NCI-H128 (cell line): ENCODE data around the gene NTRK1.

Experiments
- DNase-seq: peaks from one replicate; lab custom pipeline; 2025; ENCODE audit not compliant: unreplicated experiment; lab: John Stamatoyannopoulos, UW

The NTRK1 gene

DNA sequence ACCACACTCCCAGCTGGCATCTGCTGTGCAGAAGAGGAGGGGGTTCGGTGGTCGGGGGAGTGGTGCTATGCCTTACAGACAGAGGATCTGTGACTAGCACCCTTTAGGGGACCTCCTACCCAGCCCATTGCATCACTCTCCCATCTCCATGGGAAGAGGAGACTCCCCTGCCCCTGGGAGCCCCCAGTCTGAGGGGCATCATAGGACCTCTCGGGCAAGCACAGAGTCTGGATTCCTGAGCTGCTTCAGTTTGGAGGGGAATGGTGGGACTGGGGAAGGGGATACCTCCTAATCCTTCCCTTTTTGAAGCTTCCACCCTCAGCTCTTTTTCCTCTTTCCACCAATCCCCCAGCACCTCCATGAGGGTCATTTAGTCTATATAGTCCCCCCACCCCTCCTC, 3.1 kb upstream of the NTRK1 start:
- no peak for DNase-seq

DNA sequence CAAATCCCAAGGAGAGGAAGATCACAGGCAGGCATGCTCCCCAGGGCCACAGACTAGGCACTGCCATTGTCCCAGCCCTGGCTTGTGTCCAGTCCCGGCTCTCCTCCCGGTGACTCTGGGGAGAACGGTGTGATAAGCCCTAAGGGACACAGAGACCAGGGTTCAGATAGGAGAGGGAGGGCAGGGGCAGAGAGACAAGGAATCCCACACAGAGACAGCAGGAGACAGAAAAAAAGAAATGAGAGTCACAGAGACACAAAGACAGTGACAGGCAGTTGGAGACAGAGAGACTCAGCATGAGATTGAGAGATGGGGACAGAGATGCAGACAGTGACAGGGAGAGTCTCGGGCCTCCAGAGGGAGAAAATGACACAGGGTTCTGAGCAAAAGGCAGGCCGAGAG, 2.1 kb upstream of the NTRK1 start:
- no peak for DNase-seq

DNA sequence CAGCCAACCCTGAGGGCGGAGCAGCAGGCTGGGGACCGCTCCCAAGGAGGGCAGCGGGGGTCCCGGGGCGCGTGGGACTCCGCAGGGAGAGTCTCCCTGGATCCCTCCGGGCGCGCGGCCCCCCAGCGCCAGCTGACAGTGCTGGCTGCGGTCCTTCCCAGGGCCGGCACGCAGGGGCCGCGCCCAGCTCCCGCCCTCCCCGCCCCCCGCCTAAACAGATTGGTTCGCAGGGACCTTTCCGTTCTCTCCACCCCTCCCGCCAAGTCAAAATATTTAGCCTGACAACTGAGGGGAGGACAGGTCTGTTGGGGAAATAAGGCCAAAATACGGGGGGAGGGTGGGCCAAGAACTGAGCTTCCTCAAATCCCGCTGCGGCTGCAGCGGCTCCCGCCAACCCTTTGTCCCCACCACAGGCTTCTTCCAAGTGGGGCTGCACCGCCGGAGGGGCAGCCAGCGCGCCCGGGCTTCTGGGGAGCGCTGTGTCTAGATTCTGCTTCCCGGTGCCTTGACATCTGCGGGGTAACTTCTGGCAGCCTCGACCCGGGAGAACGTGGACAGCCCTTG, 1.6 kb upstream of the NTRK1 start, which contains the start of gene INSRR:
TSS of gene INSRR (minus strand) at position 159 of the 564 bp plus-strand sequence. CDS start 496 bp downstream, outside the sequence.
- no peak for DNase-seq

DNA sequence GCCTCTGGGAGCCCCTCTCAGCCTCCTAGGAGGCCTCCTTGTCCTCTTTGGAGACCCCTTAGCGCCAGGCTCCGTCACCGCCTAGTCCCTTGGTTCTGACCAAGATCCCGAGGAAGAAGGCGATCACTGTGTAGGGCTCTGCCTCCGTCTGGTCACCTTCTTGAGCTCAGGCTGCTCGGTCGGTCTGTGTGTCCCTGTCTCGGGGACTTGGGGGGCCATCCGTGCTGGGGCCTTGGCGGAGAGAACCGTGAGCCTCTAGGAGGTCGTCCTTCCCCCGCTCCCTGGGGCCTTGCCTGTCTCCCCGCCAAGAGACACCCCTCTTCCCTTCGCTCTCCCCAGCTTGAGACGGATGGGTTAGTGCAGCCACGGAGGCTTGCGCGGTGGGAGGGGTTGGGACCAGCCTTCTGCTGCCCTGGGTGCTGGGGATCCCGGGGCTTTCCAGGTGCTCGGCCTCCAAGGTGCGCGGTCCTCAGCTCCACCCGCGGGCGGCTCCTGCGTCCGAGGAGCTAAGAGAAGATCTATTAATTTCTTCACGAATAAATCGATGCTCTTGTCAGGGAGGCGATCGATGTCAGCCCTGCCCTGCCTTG, 1.0 kb upstream of the NTRK1 start:
- no peak for DNase-seq

DNA sequence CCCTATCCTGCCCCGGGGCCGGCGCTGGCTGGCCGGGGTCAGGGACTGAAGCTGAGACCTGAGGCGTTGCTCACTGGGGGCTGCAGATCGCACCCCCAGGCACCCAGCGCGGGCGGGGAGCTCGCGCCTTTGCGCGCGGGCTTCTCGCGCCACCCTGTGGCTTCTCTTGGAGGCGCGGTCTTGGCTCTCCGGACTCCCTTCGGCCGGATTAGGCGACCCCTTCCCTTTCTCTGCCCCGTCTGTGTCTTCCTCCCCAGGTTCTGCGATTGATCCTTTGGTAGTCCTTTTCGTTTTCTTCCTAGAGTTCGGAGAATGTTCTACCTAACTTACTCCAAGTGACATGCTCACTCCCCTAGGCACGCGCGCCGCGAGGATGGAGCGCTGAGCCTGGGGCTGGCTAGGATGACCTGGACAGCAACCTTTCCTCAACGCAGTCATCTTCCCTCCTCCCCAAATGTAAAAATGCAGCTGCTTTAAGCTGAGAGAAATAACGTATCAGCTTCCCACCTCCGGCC, 495 bp upstream of the NTRK1 start:
- DNase-seq, result peak; percentile 28

DNA sequence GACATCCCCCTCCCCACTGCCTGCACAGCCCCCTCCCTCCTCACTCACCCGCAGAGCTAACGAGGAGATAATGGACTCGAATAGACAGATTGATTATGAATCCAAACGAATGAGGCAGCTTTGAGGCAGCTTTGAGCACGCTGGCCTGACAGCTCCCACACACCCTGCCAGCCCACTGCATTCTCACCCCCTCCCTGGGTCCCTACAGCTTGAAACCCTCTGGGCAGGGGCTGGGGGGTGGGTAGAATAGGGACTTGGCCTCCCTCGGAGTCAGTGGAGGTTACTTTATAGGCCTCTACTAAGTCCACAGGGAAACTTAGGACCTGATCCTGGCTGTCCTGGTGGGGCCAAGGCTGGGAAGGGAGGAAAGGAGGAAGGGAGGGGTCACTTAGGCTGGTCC, 1.9 kb downstream of the NTRK1 start:
- DNase-seq, result no peak

DNA sequence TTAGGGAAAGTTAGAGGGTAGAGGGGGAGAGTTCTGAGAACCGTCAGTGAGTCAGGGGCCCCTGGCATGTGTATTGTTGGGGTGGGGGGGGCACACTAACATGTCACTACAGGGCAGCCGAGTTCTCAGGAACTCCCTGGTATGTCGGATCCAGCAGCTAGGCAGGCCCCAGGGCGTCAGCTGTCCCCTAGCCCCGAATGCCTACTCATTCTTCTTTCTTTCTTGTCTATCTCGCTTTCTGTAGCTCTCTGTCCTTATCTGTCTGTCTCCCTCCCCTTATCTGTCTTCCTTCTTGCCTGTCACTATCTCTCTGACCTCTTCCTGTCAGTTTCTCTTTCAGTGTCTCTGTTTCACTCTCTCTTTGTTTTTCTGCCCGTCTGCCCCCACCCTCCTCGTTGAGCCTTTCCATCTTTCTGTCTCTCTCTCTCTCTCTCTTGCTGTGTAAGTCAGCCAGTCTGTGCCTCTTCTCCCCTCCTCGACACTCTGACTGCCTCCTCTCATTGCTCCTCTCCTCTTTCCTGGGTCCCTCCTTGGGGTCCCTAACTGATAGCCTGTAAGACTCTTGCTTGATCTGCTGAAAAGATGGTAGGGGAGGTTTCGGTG, 2.4 kb downstream of the NTRK1 start:
- no peak for DNase-seq

DNA sequence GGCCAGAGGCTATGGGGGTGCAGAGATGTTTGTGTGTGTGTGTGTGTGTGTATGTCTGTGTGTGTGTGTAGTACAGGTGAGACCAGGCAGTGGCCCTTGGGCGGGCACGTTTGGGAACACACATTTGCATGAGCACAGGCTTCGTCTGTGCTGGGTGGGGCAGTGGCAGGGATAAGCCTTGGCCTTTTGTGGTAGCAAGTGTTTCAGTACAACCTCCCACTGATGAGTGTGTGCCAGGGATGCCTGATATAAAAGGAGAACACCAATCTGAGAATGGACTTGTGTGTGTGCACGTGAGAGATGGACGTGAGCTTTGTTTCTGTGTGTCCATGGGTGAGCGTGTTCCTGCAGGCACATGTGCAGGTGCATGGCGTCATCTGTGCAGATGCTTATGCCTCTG, 3.0 kb downstream of the NTRK1 start:
- DNase-seq, result no peak

DNA sequence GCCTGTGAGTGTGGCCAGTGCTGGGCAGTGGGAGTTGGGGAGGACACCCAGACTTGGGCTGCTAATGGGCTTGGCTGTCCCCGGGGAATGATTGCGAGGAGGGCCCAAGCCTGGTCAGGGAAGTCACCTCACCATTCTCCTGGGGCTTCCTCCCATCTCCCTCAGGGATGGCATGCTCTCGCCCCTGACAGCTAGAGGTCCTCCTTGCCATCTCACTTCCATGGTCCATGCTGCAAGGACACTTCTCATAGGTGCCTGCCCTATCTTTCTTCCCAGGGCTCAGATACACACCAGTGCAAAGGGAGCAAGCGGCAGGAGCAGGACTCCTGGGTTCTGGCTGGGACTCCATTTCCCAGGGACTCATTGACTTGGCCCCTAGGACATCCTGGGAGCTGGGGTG, 4.1 kb downstream of the NTRK1 start:
- no peak for DNase-seq

DNA sequence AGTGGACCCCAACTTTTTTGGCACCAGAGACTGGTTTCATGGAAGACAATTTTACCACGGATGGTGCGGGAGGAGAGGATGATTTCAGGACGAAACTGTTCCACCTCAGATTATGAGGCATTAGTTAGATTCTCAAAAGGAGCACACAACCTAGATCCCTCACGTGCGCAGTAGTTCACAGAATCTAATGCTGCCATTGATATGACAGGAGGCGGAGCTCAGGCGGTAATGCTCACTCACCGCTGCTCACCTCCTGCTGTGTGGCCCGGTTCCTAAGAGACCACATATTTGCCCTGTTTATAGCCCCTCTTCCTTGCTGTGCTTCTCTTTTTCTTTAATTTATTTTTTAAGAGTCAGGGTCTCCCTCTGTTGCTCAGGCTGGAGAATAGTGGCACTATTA, 4.6 kb downstream of the NTRK1 start:
- DNase-seq, result no peak

DNA sequence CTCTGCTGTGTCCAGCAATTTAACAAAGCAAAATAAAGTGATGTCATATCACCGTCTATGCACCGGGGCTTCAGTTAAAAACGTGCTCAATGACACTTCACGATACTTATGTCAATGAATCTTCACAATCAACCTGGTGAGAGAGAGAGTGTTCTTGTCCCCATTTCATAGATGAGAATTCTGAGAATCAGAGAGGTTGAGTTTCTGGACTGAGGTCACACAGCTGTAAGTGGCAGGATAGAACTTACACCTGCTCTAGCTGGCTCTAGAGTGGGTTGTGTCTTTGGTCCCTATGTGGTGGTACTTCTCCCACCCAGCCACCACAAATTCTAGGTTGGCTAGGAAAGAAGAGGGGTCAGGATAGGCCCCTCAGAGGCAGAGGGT, 5.2 kb downstream of the NTRK1 start:
- DNase-seq, result no peak

DNA sequence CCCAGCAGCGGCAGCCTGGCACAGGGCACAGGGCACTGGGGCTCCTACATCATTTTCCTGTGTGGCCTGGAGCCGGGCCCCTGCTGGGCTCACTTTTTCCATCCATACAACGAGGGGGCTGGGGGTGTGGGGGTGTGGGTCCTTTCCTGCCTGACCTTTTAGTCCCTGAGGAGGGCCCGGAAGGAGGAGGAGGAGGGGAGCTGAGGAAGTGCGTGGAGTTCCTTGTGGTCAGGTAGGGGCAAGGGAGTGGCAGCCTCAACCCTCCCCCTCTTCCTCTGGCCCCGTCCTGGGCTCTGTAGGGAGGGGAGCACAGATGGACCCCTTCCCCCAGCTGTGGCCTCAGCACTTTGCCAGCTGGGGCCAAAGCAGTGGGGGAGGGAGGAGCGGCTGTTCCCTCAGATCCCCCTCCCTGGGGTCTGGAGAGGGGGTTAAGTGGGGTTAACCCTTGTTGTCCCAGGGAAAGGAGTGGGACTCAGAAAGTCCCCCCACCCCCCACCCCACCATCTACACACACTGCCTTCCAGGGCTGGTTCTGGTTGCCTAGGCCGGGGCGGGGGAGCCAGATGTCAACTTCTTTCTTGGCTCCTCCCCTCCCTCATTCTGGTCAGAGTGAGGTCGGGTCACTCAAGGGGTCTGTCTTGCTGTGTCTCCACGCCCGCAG, 5.7 kb downstream of the NTRK1 start:
- DNase-seq, result no peak

DNA sequence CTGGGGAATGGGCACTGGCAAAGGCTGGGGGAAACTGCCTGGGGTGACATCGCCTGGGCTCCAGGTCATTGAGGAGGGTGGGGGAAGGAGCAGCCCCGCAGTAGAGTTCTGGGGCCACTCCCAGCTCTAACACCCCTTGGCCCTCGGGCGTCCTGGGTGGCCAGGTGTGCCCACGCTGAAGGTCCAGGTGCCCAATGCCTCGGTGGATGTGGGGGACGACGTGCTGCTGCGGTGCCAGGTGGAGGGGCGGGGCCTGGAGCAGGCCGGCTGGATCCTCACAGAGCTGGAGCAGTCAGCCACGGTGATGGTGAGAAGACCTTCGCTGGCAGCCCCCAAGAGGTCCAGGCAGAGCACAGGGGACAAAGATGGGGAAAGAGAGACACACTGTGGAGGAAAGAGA, 7.7 kb downstream of the NTRK1 start:
- no peak for DNase-seq

DNA sequence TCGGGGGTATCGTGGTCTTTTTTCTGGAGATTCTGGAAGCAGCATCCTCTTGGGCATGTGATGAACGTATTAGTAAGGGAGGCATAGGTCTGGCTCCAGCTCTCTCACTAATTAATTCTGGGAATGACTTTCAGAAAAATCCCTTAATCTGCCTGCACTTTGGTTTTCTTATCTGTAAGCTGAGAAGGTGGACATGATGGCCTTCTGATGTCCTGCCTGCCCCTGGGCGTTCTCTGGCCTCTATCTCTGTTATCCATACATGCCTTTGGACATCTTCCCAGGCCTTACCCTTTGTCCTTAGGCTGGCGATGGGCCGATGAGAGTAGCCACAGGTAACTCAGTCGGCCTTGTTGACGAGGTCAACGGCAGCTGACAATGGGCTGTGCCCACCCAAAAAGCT, 8.8 kb downstream of the NTRK1 start:
- DNase-seq, result no peak

DNA sequence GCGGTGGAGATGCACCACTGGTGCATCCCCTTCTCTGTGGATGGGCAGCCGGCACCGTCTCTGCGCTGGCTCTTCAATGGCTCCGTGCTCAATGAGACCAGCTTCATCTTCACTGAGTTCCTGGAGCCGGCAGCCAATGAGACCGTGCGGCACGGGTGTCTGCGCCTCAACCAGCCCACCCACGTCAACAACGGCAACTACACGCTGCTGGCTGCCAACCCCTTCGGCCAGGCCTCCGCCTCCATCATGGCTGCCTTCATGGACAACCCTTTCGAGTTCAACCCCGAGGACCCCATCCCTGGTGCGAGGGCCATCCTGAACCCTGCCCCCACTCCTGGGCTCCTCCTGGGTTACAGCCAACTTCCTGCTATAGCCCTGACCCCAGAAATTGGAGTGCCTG, 13.0 kb downstream of the NTRK1 start:
- DNase-seq, result no peak

DNA sequence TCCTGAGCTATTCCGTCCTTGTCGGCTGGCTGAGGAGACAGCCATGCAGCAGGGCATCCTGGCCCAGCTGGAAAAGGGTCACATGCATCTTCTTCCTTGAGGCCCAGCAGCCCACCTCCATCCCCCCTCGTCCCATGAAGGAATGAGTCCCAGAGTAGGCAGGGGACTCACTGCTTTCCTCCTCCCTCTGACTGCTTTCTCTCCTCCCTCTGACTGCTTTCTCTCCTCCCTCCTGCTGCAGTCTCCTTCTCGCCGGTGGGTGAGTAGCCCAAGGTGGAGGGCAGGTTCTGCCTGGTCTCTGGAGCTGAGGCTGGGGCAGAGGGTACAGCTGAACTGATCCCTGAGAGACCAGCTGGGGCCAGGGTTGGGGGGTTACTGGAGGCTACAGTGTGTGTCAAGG, 13.5 kb downstream of the NTRK1 start:
- no peak for DNase-seq

DNA sequence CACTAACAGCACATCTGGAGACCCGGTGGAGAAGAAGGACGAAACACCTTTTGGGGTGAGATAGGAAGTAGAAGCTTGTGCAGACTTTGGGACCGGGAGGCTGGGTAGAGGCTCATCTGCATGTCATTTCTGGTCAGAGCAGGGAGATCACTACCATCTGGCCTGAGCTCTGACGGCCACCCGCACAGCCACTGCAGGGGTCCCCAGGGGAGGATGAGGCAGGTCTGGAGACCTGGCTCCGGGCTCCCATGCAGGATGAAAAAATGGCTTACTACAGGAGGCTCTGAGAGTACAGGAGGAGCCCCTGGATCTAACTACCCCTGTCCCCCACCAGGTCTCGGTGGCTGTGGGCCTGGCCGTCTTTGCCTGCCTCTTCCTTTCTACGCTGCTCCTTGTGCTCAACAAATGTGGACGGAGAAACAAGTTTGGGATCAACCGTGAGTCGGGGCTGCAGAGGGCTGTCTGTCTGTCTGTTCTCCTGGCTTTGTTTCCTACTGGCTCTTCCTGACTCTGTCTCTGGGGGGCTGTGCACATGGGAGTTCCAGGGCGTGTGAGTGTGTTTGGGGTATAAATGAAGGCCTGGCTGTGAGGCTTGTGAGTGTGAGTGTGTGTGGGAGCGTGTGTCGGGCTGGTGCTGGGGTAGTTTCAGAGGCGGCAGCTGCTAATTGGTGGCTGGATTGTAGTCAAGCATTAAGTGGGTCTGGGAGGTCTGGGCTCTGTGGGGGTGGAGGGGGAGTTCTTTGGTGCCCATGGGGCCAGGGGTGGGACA, 14.1 kb downstream of the NTRK1 start:
- no peak for DNase-seq

DNA sequence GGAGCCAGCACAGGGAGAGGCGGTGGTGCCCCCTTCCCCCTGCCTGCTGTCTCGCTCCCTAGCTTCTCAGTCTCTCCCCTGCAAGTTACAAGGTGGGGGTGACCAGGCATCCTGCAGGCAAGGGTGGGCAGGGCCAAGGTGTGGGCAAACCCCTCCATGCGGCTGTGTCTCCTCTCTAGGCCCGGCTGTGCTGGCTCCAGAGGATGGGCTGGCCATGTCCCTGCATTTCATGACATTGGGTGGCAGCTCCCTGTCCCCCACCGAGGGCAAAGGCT, 14.6 kb downstream of the NTRK1 start:
- no peak for DNase-seq

DNA sequence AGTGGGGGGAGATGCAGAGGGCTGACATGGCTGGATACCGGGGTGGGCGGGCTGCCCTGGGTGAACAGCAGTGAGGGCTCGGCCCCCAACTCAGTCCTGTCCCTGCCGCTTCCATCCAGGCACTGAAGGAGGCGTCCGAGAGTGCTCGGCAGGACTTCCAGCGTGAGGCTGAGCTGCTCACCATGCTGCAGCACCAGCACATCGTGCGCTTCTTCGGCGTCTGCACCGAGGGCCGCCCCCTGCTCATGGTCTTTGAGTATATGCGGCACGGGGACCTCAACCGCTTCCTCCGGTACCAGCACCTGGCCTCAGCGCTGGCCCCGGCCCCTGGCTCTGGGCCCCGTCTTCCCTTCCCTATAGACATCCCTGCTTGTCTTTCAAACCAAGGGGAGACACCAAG, 15.6 kb downstream of the NTRK1 start:
- no peak for DNase-seq

DNA sequence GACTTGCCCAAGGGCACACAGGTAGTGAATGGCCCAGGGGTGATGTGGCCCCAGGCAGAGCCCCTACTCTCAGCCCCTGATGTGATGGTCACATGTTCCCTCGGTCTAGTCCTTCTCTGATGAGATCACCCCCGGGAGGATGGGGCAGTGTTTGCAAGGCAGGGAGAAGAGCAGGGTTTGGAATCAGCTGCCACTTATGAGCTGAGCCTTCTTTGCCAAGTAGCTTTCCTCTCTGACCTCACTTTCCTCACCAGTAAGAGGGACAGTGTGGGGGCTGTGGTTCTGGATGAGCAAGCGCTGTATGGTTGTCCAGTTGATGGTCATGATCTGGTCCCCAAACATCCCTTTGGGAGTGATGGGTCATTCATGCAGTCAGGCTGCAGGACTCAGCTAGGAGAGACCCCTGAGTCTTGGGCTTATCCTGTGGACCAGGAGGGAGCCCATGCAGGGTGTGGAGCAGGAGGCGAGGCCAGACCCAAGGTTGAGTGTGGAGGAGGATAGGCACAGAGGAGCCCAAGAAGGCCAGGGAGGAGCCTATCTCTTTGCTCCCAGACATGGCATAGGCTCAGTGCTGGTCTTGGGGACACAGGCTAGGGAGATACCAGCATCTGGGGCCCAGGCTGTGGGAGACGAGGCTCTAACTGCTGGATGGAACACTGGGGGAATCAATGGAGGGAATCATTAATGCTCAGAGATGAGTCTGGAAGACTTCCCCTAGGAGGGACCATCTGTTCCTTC, 16.9 kb downstream of the NTRK1 start:
- DNase-seq, result no peak

DNA sequence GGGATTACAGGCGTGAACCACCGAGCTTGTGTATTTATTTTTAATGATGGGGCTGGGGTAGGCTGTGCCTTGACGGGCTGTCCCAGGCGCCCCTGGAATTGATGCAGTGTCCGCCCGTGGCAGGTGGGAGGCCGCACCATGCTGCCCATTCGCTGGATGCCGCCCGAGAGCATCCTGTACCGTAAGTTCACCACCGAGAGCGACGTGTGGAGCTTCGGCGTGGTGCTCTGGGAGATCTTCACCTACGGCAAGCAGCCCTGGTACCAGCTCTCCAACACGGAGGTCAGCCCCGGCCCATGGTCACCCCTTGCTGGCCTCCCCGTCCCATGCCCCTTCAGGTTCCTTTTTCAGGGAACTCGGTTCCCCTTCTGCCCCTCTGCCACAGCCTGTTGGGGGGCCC, 19.2 kb downstream of the NTRK1 start:
- DNase-seq, result no peak
